OCI-LY3 (cell line): ENCODE results near the gene PIM2.
A peak's percentile ranks its signal among the peaks of the same experiment; 100 is the strongest.

ENCODE experiments used
- H2AFZ ChIP-seq: fragments of 200-600, 300-600 bp; shearing (Covaris generic); 2 replicates; pipeline ENCODE4 v1.6.0; 2014; ENCODE audit warnings: antibody characterized with exemption, low read depth, low read length
- H3K27ac ChIP-seq: fragments of 200-600, 300-600 bp; sonication (generic); 2 replicates; pipeline ENCODE4 v1.5.1; 2014; ENCODE audit warnings: mild to moderate bottlenecking, low read length, moderate library complexity, mixed read lengths
- H3K27me3 ChIP-seq: fragments of 200-600, 300-600 bp; sonication (generic); 2 replicates; pipeline ENCODE4 v1.6.1; 2014; ENCODE audit warnings: low read depth, low read length, mixed read lengths
- H3K36me3 ChIP-seq: fragments of 200-600, 300-600 bp; sonication (generic); replicated peaks from 2 replicates; pipeline ENCODE3; 2014; ENCODE audit warnings: low read depth, low read length, mixed read lengths
- H3K4me1 ChIP-seq: fragments of 300-600, 200-600 bp; sonication (generic); 2 replicates; pipeline ENCODE4 v1.6.1; 2014; ENCODE audit warnings: low read length, mixed read lengths
- H3K4me2 ChIP-seq: fragments of 200-600, 300-600 bp; sonication (generic); 2 replicates; pipeline ENCODE4 v1.6.1; 2014; ENCODE audit warnings: low read length, mixed read lengths
- H3K4me3 ChIP-seq: fragments of 300-600, 200-600 bp; sonication (generic); 2 replicates; pipeline ENCODE4 v1.5.1; 2014; ENCODE audit warnings: antibody characterized with exemption, mild to moderate bottlenecking, low read length, moderate library complexity
- H3K79me2 ChIP-seq: fragments of 300-600, 200-600 bp; shearing (Covaris generic); 2 replicates; pipeline ENCODE4 v1.6.1; 2014; ENCODE audit warnings: mild to moderate bottlenecking, low read length, mixed read lengths
- H3K9ac ChIP-seq: fragments of 300-600, 200-600 bp; shearing (Covaris generic); 2 replicates; pipeline ENCODE4 v1.6.0; 2014; ENCODE audit warnings: mild to moderate bottlenecking, low read length, moderate library complexity
- H3K9me3 ChIP-seq: fragments of 200-600, 300-600 bp; shearing (Covaris generic); 2 replicates; pipeline ENCODE4 v1.6.1; 2014; ENCODE audit warnings: low read length, mixed read lengths; ENCODE audit not compliant: insufficient read depth
- H4K20me1 ChIP-seq: fragments of 200-600, 300-600 bp; sonication (generic); 2 replicates; pipeline ENCODE4 v1.6.1; 2016; ENCODE audit warnings: low read length, mixed read lengths; ENCODE audit not compliant: insufficient read depth
- CTCF ChIP-seq: fragments of 200-600, 300-600 bp; sonication (generic); IDR thresholded peaks from 2 replicates; pipeline ENCODE4 v1.5.1; 2014; ENCODE audit warnings: antibody characterized with exemption, low read length, low read depth
- EZH2phosphoT487 ChIP-seq: fragments of 200-600 bp; shearing (Covaris generic); IDR thresholded peaks from 2 replicates; pipeline ENCODE4 v1.6.1; 2018; ENCODE audit warnings: antibody characterized with exemption, mixed run types, low read depth

PIM2 gene

DNA sequence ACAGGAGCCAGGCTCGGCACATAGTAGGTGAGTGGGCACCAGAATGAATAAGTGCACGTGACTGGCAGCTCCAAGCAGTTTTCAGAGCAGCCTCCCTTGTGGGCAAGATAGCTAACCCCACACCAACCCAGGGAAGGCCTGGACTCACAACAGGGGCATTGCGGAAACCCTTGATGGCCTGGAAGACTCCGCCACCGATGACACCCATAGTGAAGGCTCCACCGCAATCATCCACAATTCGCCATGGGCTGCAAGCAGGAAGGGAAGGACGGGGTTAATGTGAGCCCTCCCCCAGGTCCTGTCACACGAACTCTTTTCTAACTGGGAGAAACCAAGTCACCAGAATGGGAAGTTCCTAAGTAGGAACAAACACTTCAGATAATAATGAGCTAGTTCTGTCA, 22.2 kb downstream of the PIM2 start:
- H3K9me3 ChIP-seq = no peaks in the 10 kb centered on the region
- H3K4me3 ChIP-seq = peak overlapping the region; percentile 100
- peaks cover 53% of the 10 kb centered on the region for H3K79me2 ChIP-seq
- peaks cover 19% of the 10 kb centered on the region for H3K4me1 ChIP-seq
- TF ChIP-seq CTCF (no peak), EZH2phosphoT487 (no peak)
- no peaks in the 10 kb centered on the region for H3K27me3 ChIP-seq
- H3K27ac ChIP-seq = peak overlapping the region; percentile 97
- H3K4me2 ChIP-seq = peak overlapping the region; percentile 95
- H4K20me1 ChIP-seq = peaks cover 6% of the 10 kb centered on the region; the same call in 1 of the 2 replicates
- peaks cover 15% of the 10 kb centered on the region for H3K36me3 ChIP-seq
- no peak overlapping the region for H2AFZ ChIP-seq
- peak overlapping the region; percentile 94 for H3K9ac ChIP-seq

DNA sequence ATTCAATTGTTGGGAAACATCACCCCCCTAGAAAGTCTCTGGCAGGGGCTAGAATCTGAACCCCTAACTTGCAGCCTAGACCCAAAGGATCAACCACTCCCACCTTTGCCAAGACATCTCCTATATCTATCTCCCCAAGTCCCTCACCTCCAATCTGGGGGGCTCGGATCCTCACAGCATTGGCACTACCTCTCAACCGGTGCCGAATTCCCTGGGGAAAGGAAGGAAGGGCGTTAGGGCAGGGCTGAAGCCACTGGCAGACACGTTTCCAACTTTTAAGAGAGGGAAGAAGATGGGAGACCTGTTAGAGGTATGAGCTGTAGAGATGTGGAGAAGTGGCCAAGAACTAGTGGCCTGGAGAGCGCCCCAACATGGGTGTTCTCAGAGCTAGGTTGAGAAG, 23.9 kb downstream of the PIM2 start:
- H3K9me3 ChIP-seq = no peaks in the 10 kb centered on the region
- H4K20me1 ChIP-seq = peaks cover 6% of the 10 kb centered on the region; the same call in 1 of the 2 replicates
- no peak overlapping the region for H3K4me3 ChIP-seq
- H3K27ac ChIP-seq = no peak overlapping the region
- no peak overlapping the region for H3K4me2 ChIP-seq
- no peak for TF ChIP-seq EZH2phosphoT487
- no peak for TF ChIP-seq CTCF
- no peak overlapping the region for H3K9ac ChIP-seq
- peaks cover 24% of the 10 kb centered on the region for H3K4me1 ChIP-seq
- no peaks in the 10 kb centered on the region for H3K27me3 ChIP-seq
- peaks cover 45% of the 10 kb centered on the region for H3K79me2 ChIP-seq
- H3K36me3 ChIP-seq = peaks cover 9% of the 10 kb centered on the region
- no peak overlapping the region for H2AFZ ChIP-seq

DNA sequence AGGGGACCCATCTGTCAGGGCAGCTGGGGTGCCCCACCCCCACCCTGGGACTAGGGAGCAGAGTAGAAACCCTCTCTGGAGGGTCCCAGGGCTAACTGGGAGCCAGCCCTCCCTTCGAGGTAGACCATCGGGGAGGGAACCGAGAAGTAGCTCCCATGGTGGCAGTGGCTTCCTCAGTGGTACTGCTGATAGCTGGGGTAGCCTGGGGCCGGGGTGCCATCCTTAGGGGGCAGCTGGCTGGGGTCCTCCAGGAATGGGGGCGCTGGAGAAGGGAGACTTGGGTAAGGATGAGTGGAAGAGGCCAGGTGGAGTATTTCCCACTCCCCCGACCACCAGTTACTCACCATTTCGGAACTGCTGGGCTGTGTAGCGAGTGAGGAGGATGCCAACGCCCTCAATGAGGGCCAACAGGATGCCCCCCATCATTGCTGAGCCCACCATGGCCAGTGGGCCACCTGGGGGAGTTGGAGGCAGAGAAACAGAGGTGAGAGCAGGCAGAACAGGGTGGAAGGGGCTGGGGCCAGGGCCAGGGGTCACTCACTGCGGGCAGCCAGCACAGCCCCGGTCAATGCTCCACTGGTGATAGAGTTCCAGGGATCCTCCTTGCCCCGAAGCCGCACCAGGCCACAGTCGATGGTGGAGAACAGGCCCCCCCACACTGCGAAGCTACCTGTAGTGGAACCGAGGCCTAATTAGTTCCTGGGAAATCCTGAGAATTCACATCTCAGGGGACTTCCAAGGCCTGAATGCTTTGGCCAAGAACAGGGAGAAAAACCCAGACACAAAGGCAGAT, 25.1 kb downstream of the PIM2 start:
- peaks cover 16% of the 10 kb centered on the region for H3K4me1 ChIP-seq
- H2AFZ ChIP-seq = no peak overlapping the region
- H3K27ac ChIP-seq = no peak overlapping the region
- H4K20me1 ChIP-seq = peaks cover 6% of the 10 kb centered on the region; the same call in 1 of the 2 replicates
- no peak overlapping the region for H3K9ac ChIP-seq
- H3K4me2 ChIP-seq = no peak overlapping the region
- H3K9me3 ChIP-seq = no peaks in the 10 kb centered on the region
- H3K27me3 ChIP-seq = no peaks in the 10 kb centered on the region
- peaks cover 4% of the 10 kb centered on the region for H3K36me3 ChIP-seq
- TF ChIP-seq CTCF (no peak), EZH2phosphoT487 (no peak)
- peaks cover 34% of the 10 kb centered on the region for H3K79me2 ChIP-seq
- H3K4me3 ChIP-seq = no peak overlapping the region

DNA sequence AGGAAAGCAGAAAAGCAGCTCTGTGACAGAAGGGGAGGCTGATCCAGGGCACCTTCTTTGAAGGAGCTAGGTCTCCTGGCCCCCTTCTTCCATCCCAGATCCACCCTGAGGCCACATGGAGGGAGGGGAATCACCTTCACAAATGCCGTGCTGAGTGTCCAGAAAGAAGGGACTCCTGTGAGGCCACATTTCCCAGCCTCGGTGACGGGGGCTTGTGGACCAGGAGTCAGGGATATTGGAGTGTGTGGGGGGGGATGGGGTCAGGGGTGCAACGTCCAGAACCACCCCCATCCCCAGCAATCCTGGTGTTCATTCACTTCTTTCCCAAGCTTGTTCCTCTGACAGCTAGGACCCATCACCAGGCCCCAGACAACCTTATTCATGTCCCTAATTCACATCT, 25.9 kb downstream of the PIM2 start:
- Histone ChIP-seq H3K9me3 (no peaks in the 10 kb centered on the region), H2AFZ (no peak overlapping the region), H3K9ac (no peak overlapping the region), H3K4me2 (no peak overlapping the region), H3K4me3 (no peak overlapping the region), H3K79me2 (peaks cover 28% of the 10 kb centered on the region), H4K20me1 (peaks cover 6% of the 10 kb centered on the region; the same call in 1 of the 2 replicates), H3K4me1 (peaks cover 16% of the 10 kb centered on the region), H3K36me3 (peaks cover 4% of the 10 kb centered on the region), H3K27me3 (no peaks in the 10 kb centered on the region), H3K27ac (no peak overlapping the region)
- TF ChIP-seq CTCF (no peak), EZH2phosphoT487 (no peak)
